NCI-H2107 treated with DMSO at 0.1 percent for 48 hours (cell line): Measurements from ENCODE around the gene HLF.

Experiments
- DNase-seq: peaks from one replicate; lab custom pipeline; 2025; ENCODE audit not compliant: unreplicated experiment; lab: John Stamatoyannopoulos, UW

HLF gene, protein sequence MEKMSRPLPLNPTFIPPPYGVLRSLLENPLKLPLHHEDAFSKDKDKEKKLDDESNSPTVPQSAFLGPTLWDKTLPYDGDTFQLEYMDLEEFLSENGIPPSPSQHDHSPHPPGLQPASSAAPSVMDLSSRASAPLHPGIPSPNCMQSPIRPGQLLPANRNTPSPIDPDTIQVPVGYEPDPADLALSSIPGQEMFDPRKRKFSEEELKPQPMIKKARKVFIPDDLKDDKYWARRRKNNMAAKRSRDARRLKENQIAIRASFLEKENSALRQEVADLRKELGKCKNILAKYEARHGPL

DNA sequence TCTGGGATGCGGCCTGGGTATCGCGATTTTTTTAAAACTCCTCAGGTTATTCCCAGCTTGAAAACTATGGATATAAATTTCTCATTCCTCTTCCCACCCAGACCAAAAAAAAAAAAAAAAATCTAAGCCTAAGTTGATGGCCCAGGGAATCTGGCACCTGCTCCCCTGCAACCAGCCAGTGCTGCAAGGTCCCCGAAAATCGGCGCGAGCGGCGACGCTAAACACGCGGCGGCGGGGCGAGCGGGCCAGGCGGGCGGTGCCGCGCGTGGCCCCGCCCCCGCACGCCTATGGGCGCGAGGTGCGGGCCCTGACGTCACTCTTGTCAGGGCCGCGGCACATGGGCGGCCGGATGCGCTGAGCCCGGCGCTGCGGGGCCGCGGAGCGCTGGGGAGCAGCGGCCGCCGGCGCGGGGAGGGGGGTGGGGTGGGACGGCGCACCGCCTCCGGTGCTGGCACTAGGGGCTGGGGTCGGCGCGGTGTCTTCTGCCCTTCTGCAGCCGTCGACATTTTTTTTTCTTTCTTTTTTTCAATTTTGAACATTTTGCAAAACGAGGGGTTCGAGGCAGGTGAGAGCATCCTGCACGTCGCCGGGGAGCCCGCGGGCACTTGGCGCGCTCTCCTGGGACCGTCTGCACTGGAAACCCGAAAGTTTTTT is at the start of gene HLF:
Gene HLF (plus strand): TSS at position 316 of the 654 bp plus-strand sequence. CDS start 525 bp downstream, outside the sequence.
- DNase-seq: peak; percentile 15

DNA sequence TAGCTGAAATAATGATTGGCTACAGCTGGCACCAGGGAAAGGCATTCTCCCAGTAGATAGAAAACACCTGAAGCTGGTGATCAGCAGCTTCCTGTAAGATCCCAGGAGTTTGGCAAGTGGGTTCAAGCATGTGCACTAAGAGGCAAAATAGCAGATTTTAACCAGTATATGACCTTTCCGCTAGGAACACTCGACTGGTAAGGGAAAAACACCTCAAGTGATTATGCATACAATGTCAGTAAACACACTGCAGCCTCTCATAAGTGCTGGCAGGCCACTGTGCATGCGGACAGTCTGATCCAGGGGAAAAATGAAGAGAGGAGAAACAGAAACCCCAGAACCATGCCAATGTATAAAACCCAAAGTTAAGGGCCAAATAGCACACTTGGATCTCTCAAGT is 49.0 kb upstream of the HLF start:
- DNase-seq: no peak

DNA sequence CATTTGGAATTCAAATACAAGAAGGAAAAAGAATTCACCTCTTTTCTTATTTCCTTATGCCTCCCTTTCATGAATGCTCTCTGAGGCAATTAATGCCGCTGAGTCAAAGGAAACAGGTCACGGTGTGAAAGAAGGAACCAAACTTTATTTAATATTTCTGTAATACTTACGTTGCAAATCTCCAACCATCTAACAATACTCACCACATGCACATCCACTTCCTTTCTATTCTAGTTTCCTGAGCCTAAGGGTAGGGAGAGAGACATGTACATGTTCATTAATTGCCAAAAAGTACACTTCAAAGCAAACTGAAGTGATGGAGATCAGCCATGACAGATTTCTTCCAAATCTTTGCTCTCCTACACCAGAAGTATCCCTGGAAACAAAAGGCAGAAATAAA is 47.9 kb upstream of the HLF start:
- DNase-seq: no peak

DNA sequence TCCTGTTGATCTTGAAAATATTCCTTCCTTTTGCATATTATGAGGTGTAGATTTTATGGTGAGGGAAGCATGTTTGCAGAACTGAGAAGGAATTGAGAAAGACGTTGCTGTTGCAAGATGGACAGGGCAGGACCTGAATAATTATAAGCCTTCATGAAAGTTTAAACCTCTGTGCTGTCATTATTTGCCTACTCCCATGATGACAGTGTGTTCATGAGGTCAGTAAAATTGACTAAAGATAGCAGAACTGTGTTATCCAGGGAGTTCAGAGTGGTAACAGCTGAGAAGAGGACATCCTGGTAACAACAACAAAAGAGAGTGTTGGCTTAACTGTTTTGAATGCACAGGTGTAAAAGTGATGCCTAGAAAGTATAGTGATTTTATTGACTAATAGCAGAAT is 45.3 kb upstream of the HLF start:
- DNase-seq: no peak

DNA sequence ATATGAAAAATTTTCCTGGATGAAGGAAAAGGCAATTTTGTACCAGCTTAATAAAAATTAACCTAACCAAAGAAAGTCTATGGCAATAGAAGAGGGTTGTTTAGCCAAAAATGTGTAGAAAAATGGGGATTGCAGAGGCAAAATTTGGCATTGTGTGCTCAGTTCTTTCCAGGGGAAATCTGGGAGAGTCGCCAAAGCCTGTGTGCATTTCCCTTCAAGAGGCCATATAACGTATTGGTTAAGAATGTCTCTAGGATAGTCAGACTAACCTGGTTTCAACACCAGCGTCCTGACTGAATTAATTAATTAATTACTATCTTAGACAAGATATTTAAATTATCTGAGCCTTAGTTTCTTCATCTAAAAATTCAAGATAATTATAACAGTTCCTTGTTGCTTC is 44.8 kb upstream of the HLF start:
- DNase-seq: no peak

DNA sequence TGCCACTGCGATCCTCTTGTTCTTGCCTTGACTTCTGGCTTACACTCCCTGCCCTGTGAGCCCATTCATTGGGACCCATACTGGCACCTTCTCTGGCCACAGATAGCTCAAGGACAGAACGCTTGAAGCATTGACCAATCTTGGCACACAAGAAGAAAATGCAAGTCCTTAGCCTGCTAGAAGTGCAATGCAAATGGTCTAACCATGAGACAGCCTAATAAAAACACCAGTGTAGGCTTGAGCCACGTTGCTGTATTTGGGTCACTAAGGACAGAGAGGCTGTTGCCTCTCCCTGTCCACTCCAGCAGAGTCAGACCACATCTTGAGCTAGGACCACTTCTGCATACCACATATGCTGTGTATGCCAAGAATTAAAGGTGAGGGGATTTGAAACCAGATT is 41.2 kb upstream of the HLF start:
- DNase-seq: no peak

DNA sequence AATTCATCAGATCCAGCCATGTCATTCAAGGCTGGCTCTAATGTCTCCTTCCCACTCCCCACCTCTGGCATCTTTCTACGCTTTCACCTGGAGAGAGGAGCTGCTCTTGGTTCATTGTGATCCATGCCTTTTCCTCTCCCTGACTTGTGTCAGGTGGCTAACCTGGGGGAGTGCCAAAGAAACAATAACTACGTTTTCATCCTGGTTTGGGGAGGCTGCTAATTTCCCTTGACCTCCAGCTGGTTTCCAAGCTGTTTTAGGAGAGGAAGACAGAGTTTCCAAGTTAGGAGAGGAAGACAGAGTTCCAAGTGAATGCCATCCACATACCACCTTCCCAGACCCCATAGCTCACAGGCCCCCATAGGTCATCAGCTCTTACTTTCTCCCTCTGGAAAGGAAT is 40.0 kb upstream of the HLF start:
- DNase-seq: no peak

DNA sequence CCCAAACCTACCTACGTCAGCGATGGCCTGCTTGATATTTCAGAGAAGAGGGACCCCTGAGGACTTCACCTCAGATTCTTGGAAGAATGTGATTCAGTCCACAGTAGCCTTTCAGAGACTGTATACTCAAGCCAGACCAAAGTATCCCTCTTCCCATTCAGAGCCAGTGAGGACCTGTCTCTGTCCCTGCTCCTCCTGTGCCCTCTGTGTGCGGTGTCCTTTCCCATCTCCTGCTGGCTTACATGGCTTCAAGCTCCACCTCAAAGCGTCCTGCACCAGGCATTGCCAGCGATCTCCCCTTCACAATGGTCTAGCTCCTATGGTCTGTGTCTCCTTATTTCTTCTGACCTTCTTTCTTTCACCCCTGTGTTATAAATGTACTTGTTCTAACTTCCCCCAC is 39.5 kb upstream of the HLF start:
- DNase-seq: no peak

DNA sequence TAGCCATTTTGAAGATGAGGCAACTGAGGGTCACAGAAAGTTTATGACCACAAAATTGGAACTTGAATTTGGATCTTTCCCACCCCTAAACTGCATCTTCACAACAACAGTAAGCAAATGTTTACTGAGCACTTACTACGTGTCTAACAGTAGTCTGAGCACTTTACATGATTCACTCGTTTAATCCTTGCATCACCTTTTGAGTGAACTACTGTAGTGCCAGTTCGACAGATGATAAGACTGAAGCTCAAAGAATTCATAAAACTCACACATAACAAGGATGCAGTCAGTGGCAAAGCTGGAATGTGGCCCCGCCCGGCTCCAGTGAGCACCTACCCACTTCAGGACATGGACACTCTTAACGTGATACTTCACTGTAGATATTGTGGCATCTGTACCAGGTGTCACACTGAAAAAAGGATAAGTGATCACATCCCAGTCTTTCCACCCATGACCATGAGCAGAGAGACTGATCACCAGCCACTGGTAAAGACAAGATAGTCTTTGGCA is 36.0 kb upstream of the HLF start:
- no peak for DNase-seq

DNA sequence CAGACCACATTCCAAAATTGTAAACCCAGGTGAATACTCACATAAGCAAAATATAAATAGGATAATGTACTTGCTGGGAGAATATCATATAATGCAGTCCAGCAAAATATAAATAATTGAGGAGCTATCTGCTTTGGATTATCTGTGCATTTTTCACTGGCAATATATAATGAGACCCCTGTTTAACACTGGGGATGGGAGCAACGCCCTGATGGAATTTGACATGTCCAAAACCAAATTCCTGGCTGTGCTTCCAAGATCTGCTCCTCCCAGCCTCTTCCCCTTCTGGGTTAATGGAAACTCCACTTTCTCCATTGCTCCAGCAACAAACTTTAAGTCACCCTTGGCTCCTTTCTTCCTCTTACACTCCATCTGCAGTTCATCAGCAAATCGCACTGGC is 35.5 kb upstream of the HLF start:
- DNase-seq: no peak

DNA sequence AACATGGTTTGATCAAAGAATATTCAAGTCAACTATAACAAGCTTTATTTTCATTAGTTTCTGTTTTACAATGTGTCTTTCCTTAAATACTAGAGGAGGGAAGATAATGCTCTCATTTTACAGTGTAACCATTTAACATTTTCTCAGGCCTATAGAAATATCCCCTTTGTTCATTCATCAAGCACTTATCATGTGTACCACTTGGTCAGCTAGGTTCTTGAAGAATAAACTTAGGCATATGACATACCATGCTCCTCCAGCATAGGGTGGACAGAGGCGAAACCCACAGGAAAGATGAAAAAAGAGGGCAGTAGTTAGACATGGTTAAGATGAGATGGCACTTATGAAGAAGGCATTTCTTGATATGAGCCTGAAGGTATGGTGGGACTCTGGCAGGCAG is 34.0 kb upstream of the HLF start:
- no peak for DNase-seq

DNA sequence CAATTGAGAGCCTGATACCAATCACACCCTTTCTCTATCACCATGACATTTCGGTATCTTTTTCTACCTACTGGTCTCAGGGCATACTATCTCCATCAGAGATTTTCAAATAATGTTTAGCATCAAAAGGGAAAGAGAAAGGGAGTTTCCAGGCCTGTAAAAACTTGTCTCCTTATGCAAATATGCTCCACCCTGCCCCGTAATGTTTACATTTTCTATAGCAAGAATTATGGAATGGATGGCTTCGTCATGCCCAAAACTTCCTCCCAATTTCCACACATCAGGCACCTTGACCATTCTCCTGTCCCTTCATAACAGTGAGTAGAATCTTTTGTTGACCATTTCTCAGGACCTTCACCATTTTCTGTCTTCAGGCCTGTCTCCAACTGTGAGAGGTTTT is 30.9 kb upstream of the HLF start:
- no peak for DNase-seq

DNA sequence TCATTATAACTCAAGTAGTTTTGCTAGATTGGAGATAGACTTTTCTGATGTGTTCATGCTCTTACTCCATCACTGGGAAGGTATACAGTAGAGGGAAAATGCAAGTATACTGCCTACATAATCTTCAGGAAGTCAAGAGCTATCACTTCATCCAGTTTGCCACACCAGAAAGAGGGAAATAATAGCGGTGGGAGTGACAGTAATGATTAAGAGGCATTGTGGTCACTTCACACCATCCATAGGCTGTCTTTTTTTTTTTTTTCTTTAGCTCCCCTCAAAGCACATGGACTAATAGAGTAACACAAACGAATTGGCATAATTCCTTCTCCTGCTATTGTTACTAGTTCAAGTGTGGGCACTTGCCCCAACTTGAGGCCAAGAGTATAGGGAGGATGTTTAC is 28.4 kb upstream of the HLF start:
- DNase-seq: no peak

DNA sequence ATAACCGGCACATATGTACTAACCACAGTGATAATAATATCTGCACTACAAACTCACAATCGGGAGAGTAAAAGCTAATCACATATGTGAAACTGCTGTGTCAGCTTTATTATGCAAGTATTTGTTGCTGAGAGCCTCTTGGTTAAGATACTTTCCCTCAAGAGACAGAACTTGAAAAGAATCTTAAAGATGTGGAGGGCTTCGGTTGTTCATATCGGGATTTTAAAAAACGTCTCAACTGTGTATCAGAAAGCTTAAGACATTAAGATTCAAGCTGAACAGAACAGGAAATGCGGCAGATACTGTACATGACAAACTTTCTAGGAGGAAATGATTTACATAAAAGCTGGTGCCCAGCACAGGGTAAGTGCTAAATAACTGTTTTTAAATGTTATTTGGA is 27.5 kb upstream of the HLF start:
- DNase-seq: no peak

DNA sequence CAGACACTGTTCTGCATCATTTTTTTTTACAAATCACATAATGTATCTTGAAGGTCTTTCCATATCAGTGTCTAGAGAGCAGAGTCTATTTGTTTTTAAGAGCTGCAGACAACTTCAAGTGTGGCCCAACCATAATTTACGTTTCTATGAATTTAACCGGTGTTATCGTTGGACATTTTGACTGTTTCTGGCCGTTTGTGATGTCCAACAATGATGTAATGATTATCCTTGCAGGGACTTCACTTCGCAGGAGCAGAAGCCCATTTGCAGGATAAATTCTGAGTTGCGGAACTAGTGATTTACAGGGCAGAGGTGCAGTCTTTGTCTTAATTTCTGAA is 26.9 kb upstream of the HLF start:
- no peak for DNase-seq

DNA sequence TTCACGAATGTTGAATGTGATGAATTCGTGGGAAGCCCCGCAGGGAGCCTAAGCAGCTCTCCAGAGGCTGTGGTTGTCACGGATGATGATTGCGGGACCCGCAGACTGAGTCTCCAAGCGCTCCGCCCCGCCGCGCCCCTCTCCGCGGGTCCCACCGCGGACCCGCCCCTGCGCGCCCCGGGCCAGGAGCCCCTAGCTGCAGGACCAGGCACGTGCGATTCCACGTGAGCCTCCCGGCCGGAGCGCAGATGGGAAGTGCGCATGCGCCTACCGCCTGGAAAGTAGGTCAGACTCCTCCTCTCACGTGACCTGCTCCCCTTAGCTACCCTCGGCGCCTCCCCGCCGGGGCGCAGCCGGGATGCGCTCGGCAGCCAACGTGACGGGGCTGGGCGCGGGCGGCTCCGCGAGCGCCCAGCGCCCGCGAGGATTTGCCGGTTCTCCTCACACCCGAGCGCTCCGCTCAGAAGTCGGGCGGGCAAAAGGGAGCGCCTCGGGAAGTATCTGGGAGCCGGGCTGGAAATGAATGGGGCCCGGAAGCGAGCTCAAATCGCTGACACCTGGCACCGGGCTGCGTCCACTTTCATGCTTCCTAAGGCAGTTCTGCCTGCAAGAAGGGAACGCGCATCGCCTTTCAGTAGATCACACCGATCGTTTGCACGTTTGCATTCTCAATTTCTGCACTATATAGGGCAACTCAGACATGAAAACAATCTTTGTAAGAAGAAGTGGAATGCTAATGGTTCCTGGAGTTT is 26.4 kb upstream of the HLF start:
- DNase-seq: peak; percentile 79

DNA sequence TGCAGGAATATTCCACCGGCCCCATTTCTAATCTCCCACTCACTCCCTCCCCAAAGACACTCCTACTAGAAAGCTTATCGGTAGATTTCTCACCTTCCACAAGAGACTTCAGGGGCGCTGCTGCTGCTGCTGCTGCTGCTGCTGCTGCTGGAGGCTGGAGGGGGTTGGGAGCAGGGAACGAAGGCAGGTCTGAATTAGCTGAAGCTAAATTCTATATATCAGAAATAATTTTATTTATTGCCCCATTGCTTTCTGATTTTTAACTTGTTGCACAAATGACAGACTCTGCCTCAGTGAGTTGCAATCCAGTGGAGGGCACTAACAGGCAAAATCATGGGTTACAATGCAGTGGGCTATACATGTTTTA is 25.8 kb upstream of the HLF start:
- no peak for DNase-seq

DNA sequence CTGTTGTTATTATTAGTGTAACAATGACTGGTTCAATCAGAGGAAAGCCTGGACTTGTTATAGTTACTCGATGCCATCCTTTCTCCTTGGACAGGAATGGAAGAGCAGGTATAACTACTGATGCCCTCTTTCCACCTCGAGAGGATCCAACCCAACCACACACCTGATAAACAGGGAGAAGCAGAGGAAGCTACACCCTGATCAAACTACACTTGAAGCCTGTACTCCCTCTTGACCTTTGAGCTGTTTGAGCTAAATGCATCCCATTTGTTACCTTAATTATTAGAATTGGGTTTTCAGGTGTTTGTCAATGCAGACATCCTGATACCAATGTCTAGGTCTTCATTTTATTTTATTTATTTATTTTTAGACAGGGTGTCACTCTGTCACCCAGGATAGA is 23.7 kb upstream of the HLF start:
- no peak for DNase-seq

DNA sequence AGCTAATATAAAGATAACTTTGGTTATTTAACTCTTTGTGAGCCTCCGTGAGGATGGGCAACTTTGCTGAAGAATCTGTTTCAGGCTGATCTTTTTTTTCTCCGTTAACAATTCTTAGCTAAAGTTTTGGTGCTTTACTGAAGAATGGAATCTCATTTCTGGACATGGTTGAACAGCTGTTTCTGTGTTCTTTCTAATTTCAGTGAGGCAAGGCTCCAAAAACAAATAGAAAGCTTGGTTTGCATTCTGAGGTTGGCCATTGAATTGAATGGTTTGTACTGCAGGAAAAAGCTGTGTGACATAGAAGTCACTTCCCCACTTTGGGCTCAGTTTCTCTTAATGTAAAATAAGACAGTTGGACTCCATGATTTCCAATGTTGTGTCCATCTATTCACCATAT is 22.3 kb upstream of the HLF start:
- no peak for DNase-seq

DNA sequence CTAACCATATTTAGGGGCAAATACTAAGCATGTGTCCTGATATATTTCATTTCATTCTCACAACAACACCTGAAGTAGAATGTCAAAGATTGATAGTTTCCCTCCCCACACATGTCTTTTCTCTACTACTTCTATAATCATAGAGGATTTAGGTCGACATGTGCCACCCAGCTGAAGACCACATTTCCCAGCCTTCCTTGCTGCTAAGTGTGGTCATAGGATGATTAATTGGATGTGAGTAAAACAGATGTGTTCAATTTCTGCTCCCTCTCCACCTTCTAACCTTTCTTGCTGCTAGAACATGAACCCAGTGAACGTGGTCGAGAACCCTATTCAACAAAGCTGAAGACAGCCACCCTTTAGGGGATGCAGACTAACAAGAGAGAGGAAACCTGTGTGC is 18.8 kb upstream of the HLF start:
- DNase-seq: no peak

DNA sequence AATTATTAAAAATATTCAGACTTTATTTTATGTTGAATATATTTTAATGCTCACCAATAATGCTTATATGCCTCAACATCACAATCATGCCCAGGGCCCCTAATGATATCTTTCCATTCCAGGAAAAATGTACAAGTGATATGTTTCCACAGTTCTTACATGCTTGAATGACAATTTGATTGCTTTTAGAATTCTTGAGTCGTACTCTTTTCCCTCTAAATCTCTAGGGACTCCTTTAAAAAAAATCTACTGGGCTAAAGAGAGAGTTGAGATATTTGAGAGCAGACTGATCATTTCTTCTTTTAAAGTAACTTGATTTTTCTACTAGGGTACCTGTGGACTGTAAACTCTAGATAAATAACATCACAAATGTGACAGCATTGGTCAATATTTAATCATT is 18.2 kb upstream of the HLF start:
- DNase-seq: no peak

DNA sequence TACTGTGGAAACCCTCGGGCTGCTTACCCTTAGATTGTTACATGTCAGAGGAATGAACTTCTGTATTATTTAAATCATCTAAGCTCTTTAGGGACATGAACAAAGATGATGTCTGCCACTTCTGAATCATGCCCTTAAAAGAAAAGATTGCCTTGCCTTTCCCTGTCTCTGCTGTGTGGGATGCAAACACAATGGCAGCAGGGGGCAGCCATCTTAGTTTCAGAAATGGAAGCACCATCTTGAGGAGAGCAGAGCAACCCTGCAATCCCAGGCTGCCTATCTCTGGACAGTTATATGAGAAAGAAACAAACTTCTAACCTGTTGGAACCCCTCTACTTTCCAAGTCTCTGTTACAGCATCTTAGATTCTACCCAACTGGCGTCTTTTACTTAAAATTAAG is 16.7 kb upstream of the HLF start:
- no peak for DNase-seq
